HG03064 (cell line): ENCODE results near the gene SPTB.

Experiments used
- ATAC-seq: cut with Tn5 transposase; IDR thresholded peaks from one replicate; pipeline ENCODE4 v1.9.1; 2021; ENCODE audit warnings: low read depth; ENCODE audit not compliant: unreplicated experiment

Gene SPTB

GRCh38 chr14:64733899-64734298, 145.8 kb downstream of the SPTB start:
- no peak for ATAC-seq

- no peak for ATAC-seq
Observed at GRCh38 chr14:64733321-64733720, 146.4 kb downstream of the SPTB start.

- no peak for ATAC-seq
Observed at GRCh38 chr14:64732536-64733120, 147.1 kb downstream of the SPTB start.

GRCh38 chr14:64732066-64732465, 147.6 kb downstream of the SPTB start:
- no peak for ATAC-seq

- ATAC-seq: no peak
Observed at GRCh38 chr14:64731141-64731581, 148.5 kb downstream of the SPTB start.

GRCh38 chr14:64730681-64731080, 149.0 kb downstream of the SPTB start:
- no peak for ATAC-seq

- ATAC-seq: no peak
Observed at GRCh38 chr14:64730061-64730440, 149.7 kb downstream of the SPTB start.

- ATAC-seq: no peak
Observed at GRCh38 chr14:64729386-64730060, 150.2 kb downstream of the SPTB start.

- no peak for ATAC-seq
Observed at GRCh38 chr14:64728856-64729255, 150.9 kb downstream of the SPTB start.

GRCh38 chr14:64728106-64728505, 151.6 kb downstream of the SPTB start:
- ATAC-seq: no peak

- ATAC-seq: no peak
Observed at GRCh38 chr14:64727551-64728071, 152.1 kb downstream of the SPTB start.

- no peak for ATAC-seq
Observed at GRCh38 chr14:64726585-64726890, 153.2 kb downstream of the SPTB start.

- ATAC-seq: no peak
Observed at GRCh38 chr14:64725879-64726584, 153.7 kb downstream of the SPTB start.

- ATAC-seq: no peak
Observed at GRCh38 chr14:64725261-64725815, 154.4 kb downstream of the SPTB start.

GRCh38 chr14:64724578-64724930, 155.2 kb downstream of the SPTB start:
- no peak for ATAC-seq

- ATAC-seq: no peak
Observed at GRCh38 chr14:64723691-64724577, 155.8 kb downstream of the SPTB start.

GRCh38 chr14:64722842-64723447, 156.8 kb downstream of the SPTB start:
- no peak for ATAC-seq

GRCh38 chr14:64721899-64722298, 157.8 kb downstream of the SPTB start:
- no peak for ATAC-seq

GRCh38 chr14:64721391-64721791, 158.3 kb downstream of the SPTB start:
- no peak for ATAC-seq

GRCh38 chr14:64720131-64720576, 159.6 kb downstream of the SPTB start:
- no peak for ATAC-seq
